Tibial nerve (tissue), 3 donors: Measurements from ENCODE around the gene C1orf115.

ENCODE experiments used
- POLR2A ChIP-seq, 2 donors: fragments of 450-650 bp; IDR thresholded peaks; one replicate each; pipeline ENCODE4 v1.6.1; 2017; ENCODE audit warnings: antibody characterized with exemption in 2 of 2, mild to moderate bottlenecking in 2 of 2, moderate library complexity in 2 of 2
- TF ChIP-seq, protein P1 (sequence below), 5 experiments: fragments of 200-600 bp in 3 of 5; fragments of 450-650 bp in 2 of 5; sonication (generic) in 3 of 5; IDR thresholded peaks; one replicate each; pipeline ENCODE4 v1.5.1; 2016 to 2019; ENCODE audit warnings: antibody characterized with exemption in 5 of 5, mild to moderate bottlenecking in 3 of 5, moderate library complexity in 2 of 5

DNA sequence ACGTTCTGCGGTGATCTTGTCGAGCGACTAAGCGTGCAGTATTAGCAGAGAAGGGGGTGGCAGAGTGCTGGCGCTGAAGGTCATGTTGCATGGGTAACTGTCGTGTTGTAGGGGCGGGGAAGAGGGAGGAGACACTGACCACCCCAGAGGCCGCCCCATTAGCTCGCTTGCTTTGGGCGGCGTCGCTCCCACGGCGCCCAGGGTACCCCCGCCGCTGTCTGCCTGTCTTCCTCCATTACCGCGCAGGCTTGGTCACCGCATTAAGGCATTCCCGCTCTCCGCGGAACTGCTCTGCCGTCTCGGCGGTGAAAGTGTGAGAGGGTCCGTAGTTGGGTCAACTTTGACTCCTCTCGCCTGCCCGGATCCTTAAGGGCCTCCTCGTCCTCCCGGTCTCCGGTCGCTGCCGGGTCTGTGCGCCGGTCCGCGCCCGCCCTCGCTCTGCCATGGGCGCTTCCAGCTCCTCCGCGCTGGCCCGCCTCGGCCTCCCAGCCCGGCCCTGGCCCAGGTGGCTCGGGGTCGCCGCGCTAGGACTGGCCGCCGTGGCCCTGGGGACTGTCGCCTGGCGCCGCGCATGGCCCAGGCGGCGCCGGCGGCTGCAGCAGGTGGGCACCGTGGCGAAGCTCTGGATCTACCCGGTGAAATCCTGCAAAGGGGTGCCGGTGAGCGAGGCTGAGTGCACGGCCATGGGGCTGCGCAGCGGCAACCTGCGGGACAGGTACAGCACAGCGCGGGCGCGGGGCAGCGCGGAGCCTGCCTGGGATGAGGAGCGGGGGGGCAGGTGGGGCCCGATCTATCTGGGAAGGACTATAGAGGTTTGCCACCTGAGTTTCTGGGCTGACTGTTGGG lies 58.1 kb downstream of the C1orf115 start, which contains the start of gene MTARC2:
- TF ChIP-seq POLR2A (IDR thresholded peaks at IDR 0.05): peak in 1 of 2 donors; percentile 80
- TF ChIP-seq, protein P1, sequence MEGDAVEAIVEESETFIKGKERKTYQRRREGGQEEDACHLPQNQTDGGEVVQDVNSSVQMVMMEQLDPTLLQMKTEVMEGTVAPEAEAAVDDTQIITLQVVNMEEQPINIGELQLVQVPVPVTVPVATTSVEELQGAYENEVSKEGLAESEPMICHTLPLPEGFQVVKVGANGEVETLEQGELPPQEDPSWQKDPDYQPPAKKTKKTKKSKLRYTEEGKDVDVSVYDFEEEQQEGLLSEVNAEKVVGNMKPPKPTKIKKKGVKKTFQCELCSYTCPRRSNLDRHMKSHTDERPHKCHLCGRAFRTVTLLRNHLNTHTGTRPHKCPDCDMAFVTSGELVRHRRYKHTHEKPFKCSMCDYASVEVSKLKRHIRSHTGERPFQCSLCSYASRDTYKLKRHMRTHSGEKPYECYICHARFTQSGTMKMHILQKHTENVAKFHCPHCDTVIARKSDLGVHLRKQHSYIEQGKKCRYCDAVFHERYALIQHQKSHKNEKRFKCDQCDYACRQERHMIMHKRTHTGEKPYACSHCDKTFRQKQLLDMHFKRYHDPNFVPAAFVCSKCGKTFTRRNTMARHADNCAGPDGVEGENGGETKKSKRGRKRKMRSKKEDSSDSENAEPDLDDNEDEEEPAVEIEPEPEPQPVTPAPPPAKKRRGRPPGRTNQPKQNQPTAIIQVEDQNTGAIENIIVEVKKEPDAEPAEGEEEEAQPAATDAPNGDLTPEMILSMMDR (IDR thresholded peaks at IDR 0.05): peak in 1 of 5 experiments; percentile 36
